Type B pancreatic cell (in vitro differentiated cells): ENCODE measurements around the gene TIMELESS. TPM values are rescaled to one million over a fixed set of nuclear protein-coding genes. Genes with fewer than 3 reads are reported as not detected.

Source experiments
- DNase-seq: peaks from one replicate; pipeline ENCODE4 v3.0.0; 2021; ENCODE audit warnings: mixed read lengths; ENCODE audit not compliant: unreplicated experiment; ENCODE audit errors: extremely low spot score
- H3K27ac Mint-ChIP-seq: 2 replicates; pipeline ENCODE4 v1.8.0; 2021; ENCODE audit warnings: mild to moderate bottlenecking, mixed read lengths
- H3K27me3 Mint-ChIP-seq: 2 replicates; pipeline ENCODE4 v1.8.0; 2021; ENCODE audit warnings: mixed read lengths
- H3K36me3 Mint-ChIP-seq: 2 replicates; pipeline ENCODE4 v1.8.0; 2021; ENCODE audit warnings: mixed read lengths
- H3K4me1 Mint-ChIP-seq: one replicate; pipeline ENCODE4 v1.8.0; 2021; ENCODE audit warnings: mixed read lengths; ENCODE audit not compliant: unreplicated experiment
- H3K4me3 Mint-ChIP-seq: 2 replicates; pipeline ENCODE4 v1.8.0; 2021; ENCODE audit warnings: mild to moderate bottlenecking, mixed read lengths
- H3K9me3 Mint-ChIP-seq: 2 replicates; pipeline ENCODE4 v1.8.0; 2021; ENCODE audit warnings: mixed read lengths
- CTCF ChIP-seq: fragments of 200-600 bp; sonication (generic); conservative IDR thresholded peaks from 2 replicates; pipeline ENCODE4 v1.5.0; 2021; ENCODE audit warnings: antibody characterized with exemption, mild to moderate bottlenecking
- total RNA-seq: library from RNA; stranded (reverse); gene quantifications from 2 replicates; pipeline ENCODE4 v1.2.1, GENCODE V29; 2021; ENCODE audit warnings: low replicate concordance

The TIMELESS gene
- total RNA-seq, 1 donor from 2014 or later = 57.4 TPM

GRCh38 chr12:56469007-56469930 lies 20.0 kb upstream of the TIMELESS start:
- H3K27ac Mint-ChIP-seq = peak overlapping the region; percentile 97
- H3K27me3 Mint-ChIP-seq = no peaks in the 10 kb centered on the region
- peak overlapping the region; percentile 97 for H3K4me3 Mint-ChIP-seq
- TF ChIP-seq CTCF = no peak
- H3K36me3 Mint-ChIP-seq = no peaks in the 10 kb centered on the region
- no peak for DNase-seq
- H3K4me1 Mint-ChIP-seq = peaks cover 19% of the 10 kb centered on the region
- H3K9me3 Mint-ChIP-seq = no peaks in the 10 kb centered on the region

GRCh38 chr12:56468216-56469006 lies 19.2 kb upstream of the TIMELESS start, which contains the start of gene SPRYD4:
TSS of gene SPRYD4 (plus strand) at chr12:56468578. CDS start at chr12:56468592, 14 bp downstream.
- H3K4me1 Mint-ChIP-seq = peaks cover 21% of the 10 kb centered on the region
- no peaks in the 10 kb centered on the region for H3K27me3 Mint-ChIP-seq
- H3K9me3 Mint-ChIP-seq = no peaks in the 10 kb centered on the region
- peak; percentile 92 for DNase-seq
- TF ChIP-seq CTCF = no peak
- peak within 1 kb of the TSS; percentile 97 for H3K27ac Mint-ChIP-seq
- no peaks in the 10 kb centered on the region for H3K36me3 Mint-ChIP-seq
- peak within 1 kb of the TSS; percentile 97 for H3K4me3 Mint-ChIP-seq

GRCh38 chr12:56462565-56462964 lies 13.3 kb upstream of the TIMELESS start:
- H3K27me3 Mint-ChIP-seq = no peaks in the 10 kb centered on the region
- DNase-seq = no peak
- no peak overlapping the region for H3K4me3 Mint-ChIP-seq
- TF ChIP-seq CTCF = no peak
- no peak overlapping the region for H3K27ac Mint-ChIP-seq
- peaks cover 10% of the 10 kb centered on the region for H3K4me1 Mint-ChIP-seq
- no peaks in the 10 kb centered on the region for H3K9me3 Mint-ChIP-seq
- no peaks in the 10 kb centered on the region for H3K36me3 Mint-ChIP-seq

GRCh38 chr12:56461235-56462159 lies 12.3 kb upstream of the TIMELESS start:
- peaks cover 10% of the 10 kb centered on the region for H3K4me1 Mint-ChIP-seq
- no peak overlapping the region for H3K27ac Mint-ChIP-seq
- no peak for TF ChIP-seq CTCF

GRCh38 chr12:56457817-56458216 lies 8.6 kb upstream of the TIMELESS start:
- DNase-seq = no peak
- no peak for TF ChIP-seq CTCF
- H3K27me3 Mint-ChIP-seq = no peaks in the 10 kb centered on the region
- H3K9me3 Mint-ChIP-seq = no peaks in the 10 kb centered on the region
- no peaks in the 10 kb centered on the region for H3K36me3 Mint-ChIP-seq
- no peaks in the 10 kb centered on the region for H3K4me1 Mint-ChIP-seq
- no peak overlapping the region for H3K27ac Mint-ChIP-seq
- H3K4me3 Mint-ChIP-seq = no peak overlapping the region

More at GRCh38 chr12:56461235-56462159, 12.3 kb upstream of the TIMELESS start:
- no peaks in the 10 kb centered on the region for H3K27me3 Mint-ChIP-seq
- no peaks in the 10 kb centered on the region for H3K9me3 Mint-ChIP-seq
- no peak for DNase-seq
- no peak overlapping the region for H3K4me3 Mint-ChIP-seq
- no peaks in the 10 kb centered on the region for H3K36me3 Mint-ChIP-seq
